ENCODE results near the gene PRRC2A.

GRCh38 chr6:31677955-31678354 lies 57.4 kb downstream of the PRRC2A start:
- no peak for TF ChIP-seq EZH2 (IDR thresholded peaks at IDR 0.05; ENCODE audit: insufficient read depth, low read length)
- TF ChIP-seq, protein P1, sequence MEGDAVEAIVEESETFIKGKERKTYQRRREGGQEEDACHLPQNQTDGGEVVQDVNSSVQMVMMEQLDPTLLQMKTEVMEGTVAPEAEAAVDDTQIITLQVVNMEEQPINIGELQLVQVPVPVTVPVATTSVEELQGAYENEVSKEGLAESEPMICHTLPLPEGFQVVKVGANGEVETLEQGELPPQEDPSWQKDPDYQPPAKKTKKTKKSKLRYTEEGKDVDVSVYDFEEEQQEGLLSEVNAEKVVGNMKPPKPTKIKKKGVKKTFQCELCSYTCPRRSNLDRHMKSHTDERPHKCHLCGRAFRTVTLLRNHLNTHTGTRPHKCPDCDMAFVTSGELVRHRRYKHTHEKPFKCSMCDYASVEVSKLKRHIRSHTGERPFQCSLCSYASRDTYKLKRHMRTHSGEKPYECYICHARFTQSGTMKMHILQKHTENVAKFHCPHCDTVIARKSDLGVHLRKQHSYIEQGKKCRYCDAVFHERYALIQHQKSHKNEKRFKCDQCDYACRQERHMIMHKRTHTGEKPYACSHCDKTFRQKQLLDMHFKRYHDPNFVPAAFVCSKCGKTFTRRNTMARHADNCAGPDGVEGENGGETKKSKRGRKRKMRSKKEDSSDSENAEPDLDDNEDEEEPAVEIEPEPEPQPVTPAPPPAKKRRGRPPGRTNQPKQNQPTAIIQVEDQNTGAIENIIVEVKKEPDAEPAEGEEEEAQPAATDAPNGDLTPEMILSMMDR (IDR thresholded peaks at IDR 0.05; ENCODE audit: insufficient read depth, low read depth, low read length), result no peak
